OCI-LY3 (cell line): ENCODE results near the gene BCL2L13.

Experiments used
- EZH2phosphoT487 ChIP-seq: fragments of 200-600 bp; shearing (Covaris generic); IDR thresholded peaks from 2 replicates; pipeline ENCODE4 v1.6.1; 2018; ENCODE audit warnings: antibody characterized with exemption, mixed run types, low read depth
- TF ChIP-seq, protein P1 (sequence below): fragments of 200-600, 300-600 bp; sonication (generic); IDR thresholded peaks from 2 replicates; pipeline ENCODE4 v1.5.1; 2014; ENCODE audit warnings: antibody characterized with exemption, low read length, low read depth

DNA sequence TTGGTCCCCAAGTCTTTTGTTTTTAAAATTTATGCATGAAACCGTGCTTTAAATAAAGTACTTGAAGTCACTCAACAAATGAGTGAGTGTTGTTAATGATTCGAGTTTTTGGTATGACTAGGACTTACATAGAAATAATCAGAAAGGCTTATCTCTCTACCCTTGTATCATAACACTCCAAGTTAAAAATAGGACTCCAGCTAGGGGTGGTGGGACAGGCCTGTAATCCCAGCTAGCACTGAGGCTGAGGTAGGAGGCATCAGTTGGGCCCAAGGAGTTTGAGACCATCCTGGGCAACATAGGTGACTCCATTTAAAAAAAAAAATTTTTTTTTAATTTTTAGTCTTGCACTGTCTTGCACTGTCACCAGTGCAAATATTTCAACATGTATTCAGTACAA, 55.6 kb downstream of the BCL2L13 start:
- TF ChIP-seq, protein P1, sequence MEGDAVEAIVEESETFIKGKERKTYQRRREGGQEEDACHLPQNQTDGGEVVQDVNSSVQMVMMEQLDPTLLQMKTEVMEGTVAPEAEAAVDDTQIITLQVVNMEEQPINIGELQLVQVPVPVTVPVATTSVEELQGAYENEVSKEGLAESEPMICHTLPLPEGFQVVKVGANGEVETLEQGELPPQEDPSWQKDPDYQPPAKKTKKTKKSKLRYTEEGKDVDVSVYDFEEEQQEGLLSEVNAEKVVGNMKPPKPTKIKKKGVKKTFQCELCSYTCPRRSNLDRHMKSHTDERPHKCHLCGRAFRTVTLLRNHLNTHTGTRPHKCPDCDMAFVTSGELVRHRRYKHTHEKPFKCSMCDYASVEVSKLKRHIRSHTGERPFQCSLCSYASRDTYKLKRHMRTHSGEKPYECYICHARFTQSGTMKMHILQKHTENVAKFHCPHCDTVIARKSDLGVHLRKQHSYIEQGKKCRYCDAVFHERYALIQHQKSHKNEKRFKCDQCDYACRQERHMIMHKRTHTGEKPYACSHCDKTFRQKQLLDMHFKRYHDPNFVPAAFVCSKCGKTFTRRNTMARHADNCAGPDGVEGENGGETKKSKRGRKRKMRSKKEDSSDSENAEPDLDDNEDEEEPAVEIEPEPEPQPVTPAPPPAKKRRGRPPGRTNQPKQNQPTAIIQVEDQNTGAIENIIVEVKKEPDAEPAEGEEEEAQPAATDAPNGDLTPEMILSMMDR, result no peak
- no peak for TF ChIP-seq EZH2phosphoT487
